HCT116 (cell line): ENCODE measurements around the gene TAF9. TPM values are rescaled to one million over a fixed set of nuclear protein-coding genes. Genes with fewer than 3 reads are reported as not detected.
A peak's percentile ranks its signal among the peaks of the same experiment; 100 is the strongest.

ENCODE experiments used
- ATAC-seq: fragments of 200-7000 bp; cut with Tn5 transposase; 2 replicates; pipeline ENCODE4 v1.9.1; 2020; ENCODE audit warnings: mild to moderate bottlenecking, moderate library complexity
- BruUV-seq: library from RNA; stranded (reverse); fragments of 400-500 nt; replicated peaks from 2 replicates; lab custom pipeline; 2021; lab: Mats Ljungman, UMichigan
- CTCF ChIA-PET: fragments of 300-600 bp; sonication (Branson Sonifier 250); formaldehyde crosslinking; loops from one replicate; lab custom pipeline; 2021; ENCODE audit warnings: antibody characterized with exemption; lab: Charles Lee
- POLR2A ChIA-PET: fragments of 300-600, 350-600 bp; sonication (Branson Sonifier 250); formaldehyde crosslinking; loops from one replicate; lab custom pipeline; 2021; ENCODE audit warnings: antibody characterized with exemption; lab: Charles Lee
- RAD21 ChIA-PET, 2 experiments: fragments of 300-600 bp; sonication (Branson Sonifier 250); formaldehyde crosslinking; loops; one replicate each; lab custom pipeline; 2023; ENCODE audit warnings: low total read pairs in 2 of 2; ENCODE audit not compliant: uncharacterized antibody in 2 of 2, unreplicated experiment in 2 of 2, low non-redundant PET in 1 of 2; lab: Charles Lee
- DNase-seq: peaks from one replicate; pipeline ENCODE4 v3.0.0-alpha.2; 2010; ENCODE audit warnings: low read depth, low spot score
- H2AFZ ChIP-seq: fragments of 200-600 bp; shearing (Covaris generic), sonication (generic); 2 replicates; pipeline ENCODE4 v1.6.1; 2017; ENCODE audit warnings: low read depth, mixed run types, mixed read lengths, antibody characterized with exemption, low read length; ENCODE audit not compliant: poor library complexity, severe bottlenecking
- H3K27ac ChIP-seq: 2 replicates; pipeline ENCODE4 v1.5.1; 2012; ENCODE audit warnings: low read depth, low read length
- H3K27me3 ChIP-seq: fragments of 200-600 bp; sonication (generic); 2 replicates; pipeline ENCODE4 v1.6.1; 2016; ENCODE audit warnings: mixed run types, low read length, mixed read lengths; ENCODE audit not compliant: insufficient read depth
- H3K36me3 ChIP-seq, 2 experiments: fragments of 200-500 bp in 1 of 2; fragments of 200-600 bp in 1 of 2; sonication (Bioruptor generic) in 1 of 2; sonication (generic) in 1 of 2; 2 replicates each; pipeline versions ENCODE4 v1.5.1 to v1.6.1; 2014 to 2016; ENCODE audit warnings: low read length in 2 of 2, inconsistent platforms in 1 of 2, mixed read lengths in 1 of 2, mixed run types in 1 of 2; ENCODE audit not compliant: insufficient read depth in 2 of 2, control insufficient read depth in 1 of 2
- H3K4me1 ChIP-seq, 2 experiments: fragments of 200-600 bp in 1 of 2; sonication (generic) in 1 of 2; 2 replicates each; pipeline versions ENCODE4 v1.5.1 to v1.6.1; 2012 to 2017; ENCODE audit warnings: low read length in 2 of 2, inconsistent platforms in 1 of 2, mild to moderate bottlenecking in 1 of 2, mixed read lengths in 1 of 2, mixed run types in 1 of 2, moderate library complexity in 1 of 2; ENCODE audit not compliant: insufficient read depth in 2 of 2, control insufficient read depth in 1 of 2
- H3K4me2 ChIP-seq: fragments of 200-600 bp; sonication (generic); 2 replicates; pipeline ENCODE4 v1.6.1; 2017; ENCODE audit warnings: mixed run types, low read length, mixed read lengths
- H3K4me3 ChIP-seq, 2 experiments: fragments of 200-600 bp in 1 of 2; sonication (generic) in 1 of 2; replicated peaks in 1 of 2; 2 replicates each; pipeline ENCODE4 v1.5.1; 2011 to 2016; ENCODE audit warnings: low read length in 2 of 2, control low read depth in 1 of 2, low read depth in 1 of 2, mild to moderate bottlenecking in 1 of 2, mixed read lengths in 1 of 2, mixed run types in 1 of 2
- H3K79me2 ChIP-seq: fragments of 200-600 bp; sonication (generic); 2 replicates; pipeline ENCODE4 v1.6.1; 2017; ENCODE audit warnings: mild to moderate bottlenecking, mixed run types, low read length, moderate library complexity, mixed read lengths; ENCODE audit not compliant: insufficient read depth
- H3K9ac ChIP-seq: fragments of 200-600 bp; sonication (generic); 2 replicates; pipeline ENCODE4 v1.6.1; 2016; ENCODE audit warnings: low read length, mixed read lengths
- H3K9me2 ChIP-seq: fragments of 200-600 bp; sonication (generic), shearing (Covaris generic); 2 replicates; pipeline ENCODE4 v1.6.1; 2017; ENCODE audit warnings: mixed run types, mild to moderate bottlenecking, moderate library complexity; ENCODE audit not compliant: insufficient read depth
- H3K9me3 ChIP-seq, 2 experiments: fragments of 200-500 bp in 1 of 2; fragments of 200-600 bp in 1 of 2; sonication (Bioruptor generic) in 1 of 2; sonication (generic) in 1 of 2; 2 replicates each; pipeline ENCODE4 v1.6.1; 2014 to 2017; ENCODE audit warnings: low read length in 2 of 2, mixed read lengths in 2 of 2, inconsistent platforms in 1 of 2, low read depth in 1 of 2, mild to moderate bottlenecking in 1 of 2, mixed run types in 1 of 2, moderate library complexity in 1 of 2; ENCODE audit not compliant: control insufficient read depth in 1 of 2, insufficient read depth in 1 of 2
- H4K20me1 ChIP-seq: fragments of 200-600 bp; sonication (generic), shearing (Covaris generic); 2 replicates; pipeline ENCODE4 v1.6.1; 2017; ENCODE audit warnings: mixed run types, mild to moderate bottlenecking, moderate library complexity; ENCODE audit not compliant: insufficient read depth
- CEBPB ChIP-seq: IDR thresholded peaks from 2 replicates; pipeline ENCODE4 v1.6.1; 2012; ENCODE audit warnings: low read depth
- CTCF ChIP-seq, 3 experiments: fragments of 200-600 bp in 1 of 3; sonication (generic) in 1 of 3; IDR thresholded peaks in 2 of 3; conservative IDR thresholded peaks in 1 of 3; 2 replicates each; pipeline ENCODE4 v1.5.1; 2012 to 2017; ENCODE audit warnings: low read depth in 2 of 3, low read length in 2 of 3, antibody characterized with exemption in 1 of 3, borderline replicate concordance in 1 of 3, control low read depth in 1 of 3, mild to moderate bottlenecking in 1 of 3, mixed read lengths in 1 of 3, mixed run types in 1 of 3, moderate library complexity in 1 of 3; ENCODE audit not compliant: insufficient read depth in 1 of 3
- FOSL1 ChIP-seq: IDR thresholded peaks from 2 replicates; pipeline ENCODE4 v1.6.1; 2012; ENCODE audit warnings: low read depth
- POLR2AphosphoS5 ChIP-seq: IDR thresholded peaks from 2 replicates; pipeline ENCODE4 v1.6.1; 2011; ENCODE audit warnings: mild to moderate bottlenecking, low read depth, low read length, moderate library complexity
- RAD21 ChIP-seq: IDR thresholded peaks from 2 replicates; pipeline ENCODE4 v1.6.1; 2012; ENCODE audit warnings: low read depth, mild to moderate bottlenecking
- YY1 ChIP-seq: IDR thresholded peaks from 2 replicates; pipeline ENCODE4 v1.6.1; 2011; ENCODE audit warnings: low read length, low read depth, moderate library complexity, mild to moderate bottlenecking; ENCODE audit not compliant: insufficient replicate concordance; ENCODE audit errors: extremely low read depth
- ZFX ChIP-seq: fragments of 450-650 bp; IDR thresholded peaks from 2 replicates; pipeline ENCODE4 v1.6.1; 2017
- ZNF274 ChIP-seq: fragments of 200-500 bp; sonication (Bioruptor generic); IDR thresholded peaks from 2 replicates; pipeline ENCODE4 v1.6.1; 2014; ENCODE audit warnings: mild to moderate bottlenecking, low read depth, low read length, inconsistent platforms
- intact Hi-C: fragments of 100-400 bp; cut with micrococcal nuclease; formaldehyde crosslinking; loops from 2 replicates; pipeline ENCODE4 v1.10.0; 2022
- total RNA-seq: library from RNA; stranded (reverse); gene quantifications from one replicate; pipeline ENCODE4 v1.2.1, GENCODE V29; 2021; ENCODE audit not compliant: unreplicated experiment

TAF9 gene
- total RNA-seq, 1 experiment from 2014 or later, result 92.0 TPM

- TF ChIP-seq FOSL1, result no peak
- TF ChIP-seq ZFX, result no peak
- TF ChIP-seq POLR2AphosphoS5, result no peak
- no peak for TF ChIP-seq ZNF274
- no peak for TF ChIP-seq CEBPB
Observed at GRCh38 chr5:69367697-69368279, 1.5 kb downstream of the TAF9 start (continued).

DNA sequence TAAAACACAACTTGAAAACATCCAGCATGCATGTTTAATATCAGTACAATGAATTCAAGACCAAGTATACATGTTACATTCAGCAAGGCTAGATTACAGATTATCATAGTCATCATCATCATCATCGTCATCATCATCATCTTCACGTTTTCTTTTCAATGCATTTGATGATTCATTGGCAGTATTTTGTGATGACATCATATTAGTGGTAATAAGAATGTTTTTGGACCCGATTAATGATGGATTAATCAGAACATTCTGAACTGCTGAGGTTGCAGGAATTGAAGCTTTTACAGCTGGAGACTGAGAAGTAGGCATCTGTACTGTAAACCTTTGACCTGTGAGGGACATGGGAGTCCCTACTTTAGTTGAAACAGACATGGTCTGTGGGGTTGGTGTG, 4.5 kb downstream of the TAF9 start:
- POLR2A ChIA-PET, result no interaction called here
- no peak overlapping the region for H3K4me3 ChIP-seq
- no peak overlapping the region for H3K4me2 ChIP-seq
- no peak overlapping the region for H3K9ac ChIP-seq
- H3K27ac ChIP-seq, result no peak overlapping the region
- CTCF ChIA-PET, result no interaction called here
- H2AFZ ChIP-seq, result no peak overlapping the region
- DNase-seq (no peak), ATAC-seq (no peak)
- H3K4me1 ChIP-seq, result peaks cover 5 to 10% of the 10 kb centered on the region in 2 experiments; a peak in 3 of 4 replicates
- no peaks in the 10 kb centered on the region for H3K27me3 ChIP-seq
- H3K79me2 ChIP-seq, result peaks cover 77% of the 10 kb centered on the region
- intact Hi-C loops, result no loop called here
- H4K20me1 ChIP-seq, result peaks cover 14% of the 10 kb centered on the region; the same call in 1 of the 2 replicates
- no peaks in the 10 kb centered on the region for H3K9me3 ChIP-seq
- BruUV-seq, result no TSS peak
- peaks cover 9 to 28% of the 10 kb centered on the region in 2 experiments; a peak in 2 of 4 replicates for H3K36me3 ChIP-seq
- H3K9me2 ChIP-seq, result no peaks in the 10 kb centered on the region
- RAD21 ChIA-PET, result no interaction called here
- TF ChIP-seq FOSL1, result no peak

GRCh38 chr5:69364414-69364813, 4.9 kb downstream of the TAF9 start:
- Histone ChIP-seq H3K36me3 (peaks cover 9 to 28% of the 10 kb centered on the region in 2 experiments; a peak in 2 of 4 replicates), H3K79me2 (peaks cover 81% of the 10 kb centered on the region), H3K27ac (no peak overlapping the region), H3K4me2 (no peak overlapping the region), H3K9ac (no peak overlapping the region), H3K9me2 (no peaks in the 10 kb centered on the region), H2AFZ (no peak overlapping the region), H3K9me3 (no peaks in the 10 kb centered on the region), H3K27me3 (no peaks in the 10 kb centered on the region), H4K20me1 (peaks cover 14% of the 10 kb centered on the region; the same call in 1 of the 2 replicates), H3K4me1 (peaks cover 5 to 10% of the 10 kb centered on the region in 2 experiments; a peak in 3 of 4 replicates), H3K4me3 (no peak overlapping the region)
- ChIA-PET POLR2A (no interaction called here), RAD21 (no interaction called here), CTCF (no interaction called here)
- BruUV-seq, result no TSS peak
- intact Hi-C loops, result no loop called here
- TF ChIP-seq YY1, result no peak
- 0 out of 2 replicates have a peak, but pooled peaks have one; percentile 4 for TF ChIP-seq RAD21
- peak in 2 of 3 experiments; percentile 50 to 65; a peak in 4 of 6 replicates for TF ChIP-seq CTCF (IDR thresholded peaks at IDR 0.05 in 2 of 3, conservative IDR thresholded peaks at IDR 0.05 in 1 of 3; ENCODE audit: borderline replicate concordance in 1 of 3, insufficient read depth in 1 of 3, low read depth in 2 of 3, low read length in 2 of 3)
- DNase-seq (peak; percentile 21), ATAC-seq (peak; percentile 26; the same call in 1 of the 2 replicates)
